ENCODE measurements around the gene OCEL1.
"Not testable (repeated sequence)": the region's sequence is repeated elsewhere in the genome, so short reads cannot be mapped to it uniquely, and the experiment has no call there.

Gene OCEL1, protein sequence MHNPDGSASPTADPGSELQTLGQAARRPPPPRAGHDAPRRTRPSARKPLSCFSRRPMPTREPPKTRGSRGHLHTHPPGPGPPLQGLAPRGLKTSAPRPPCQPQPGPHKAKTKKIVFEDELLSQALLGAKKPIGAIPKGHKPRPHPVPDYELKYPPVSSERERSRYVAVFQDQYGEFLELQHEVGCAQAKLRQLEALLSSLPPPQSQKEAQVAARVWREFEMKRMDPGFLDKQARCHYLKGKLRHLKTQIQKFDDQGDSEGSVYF

DNA sequence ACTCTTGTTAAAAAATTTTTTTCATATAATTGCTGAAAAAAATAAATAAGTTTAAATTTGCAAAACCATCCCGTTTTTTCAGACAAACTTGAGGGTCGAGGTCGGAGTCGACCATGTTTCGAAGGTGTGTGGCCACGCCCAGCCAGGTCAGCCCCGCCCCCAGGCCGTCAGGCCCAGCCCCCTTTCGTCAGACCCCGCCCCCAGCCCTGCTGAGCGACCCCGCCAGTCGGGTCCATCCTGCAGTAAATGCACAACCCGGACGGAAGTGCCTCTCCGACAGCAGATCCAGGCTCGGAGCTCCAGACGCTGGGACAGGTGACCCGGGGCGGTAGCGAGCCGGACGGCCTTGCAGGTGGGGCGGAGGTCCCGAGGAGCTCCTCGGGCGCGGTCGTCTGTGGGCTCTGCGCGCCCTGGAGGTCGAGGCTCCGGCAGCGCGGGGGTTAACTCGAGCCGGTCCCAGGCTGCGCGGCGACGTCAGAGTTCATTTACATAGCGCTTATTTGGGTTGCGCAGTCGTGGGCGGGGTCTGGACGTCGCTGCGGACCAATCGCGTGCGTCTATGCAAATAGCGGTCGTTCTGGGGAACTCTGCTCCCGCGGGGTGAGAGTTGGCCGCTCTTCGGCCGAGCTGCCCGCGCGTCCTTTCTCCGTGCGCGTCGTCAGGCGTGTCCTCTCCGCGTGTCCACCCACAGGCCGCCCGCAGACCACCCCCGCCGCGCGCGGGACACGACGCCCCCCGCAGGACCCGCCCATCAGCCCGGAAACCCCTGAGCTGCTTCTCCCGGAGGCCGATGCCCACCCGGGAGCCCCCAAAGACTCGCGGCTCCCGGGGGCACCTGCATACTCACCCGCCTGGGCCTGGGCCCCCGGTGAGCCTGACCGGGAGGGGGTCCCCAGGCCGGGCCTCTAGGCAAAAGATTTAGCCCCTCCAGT, at the start of gene OCEL1:
OCEL1 (plus strand) TSS at position 225 of the 932 bp plus-strand sequence; CDS start at position 247, 22 bp downstream.
- peak; percentile 97 for DNase-seq

DNA sequence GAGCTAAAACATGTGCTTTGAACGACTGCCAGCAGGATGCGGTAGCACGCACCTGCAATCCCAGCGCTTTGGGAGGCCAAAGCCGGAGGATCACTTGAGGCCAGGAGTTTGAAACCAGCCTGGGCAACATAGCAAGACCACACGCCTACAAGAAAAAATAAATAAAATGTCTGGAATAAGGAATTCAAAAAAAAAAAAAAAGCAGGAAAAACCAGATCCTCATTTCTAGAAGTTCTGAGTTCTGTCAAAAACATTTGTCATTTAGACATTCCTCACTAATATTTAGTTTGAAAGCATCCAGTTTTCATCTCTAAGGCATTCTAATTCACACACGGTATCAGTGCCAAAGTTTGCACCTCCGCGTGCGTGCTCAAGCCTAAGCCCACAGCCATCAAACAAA, 47.7 kb upstream of the OCEL1 start:
- DNase-seq = no peak

DNA sequence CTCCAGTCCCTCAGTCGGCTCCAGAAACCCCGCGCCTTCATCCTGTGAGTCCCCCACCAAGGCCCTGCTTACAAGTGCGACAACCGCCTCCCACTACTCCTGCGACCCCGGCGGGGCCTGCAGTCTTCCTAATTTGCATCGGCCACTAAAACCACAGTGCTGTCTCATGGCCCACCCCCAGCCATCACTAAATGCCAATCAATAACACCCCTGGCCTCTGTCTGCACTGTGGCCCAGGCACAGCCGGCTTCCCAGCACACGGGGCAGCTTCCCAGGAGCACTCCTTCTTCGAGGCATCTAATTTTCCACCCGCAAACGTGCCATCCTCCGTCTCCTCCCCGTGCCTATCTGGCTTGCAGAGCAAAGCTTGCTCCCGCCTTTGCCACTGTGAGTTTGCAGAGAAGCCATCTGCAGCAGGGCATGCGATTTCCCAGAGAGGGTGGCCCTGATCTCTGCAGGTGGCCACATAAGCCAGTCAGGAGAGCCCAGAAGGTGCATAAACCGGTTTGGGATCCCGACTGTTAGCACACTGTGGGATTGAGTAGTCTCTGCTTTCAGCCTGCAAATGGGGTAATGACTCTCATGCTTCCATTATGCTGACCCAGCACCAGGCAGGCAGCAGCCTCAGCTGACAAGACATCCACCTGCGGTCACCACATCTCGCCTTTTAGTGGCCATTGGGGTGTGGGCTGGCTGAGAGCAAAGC, 44.9 kb upstream of the OCEL1 start:
- DNase-seq = no peak

DNA sequence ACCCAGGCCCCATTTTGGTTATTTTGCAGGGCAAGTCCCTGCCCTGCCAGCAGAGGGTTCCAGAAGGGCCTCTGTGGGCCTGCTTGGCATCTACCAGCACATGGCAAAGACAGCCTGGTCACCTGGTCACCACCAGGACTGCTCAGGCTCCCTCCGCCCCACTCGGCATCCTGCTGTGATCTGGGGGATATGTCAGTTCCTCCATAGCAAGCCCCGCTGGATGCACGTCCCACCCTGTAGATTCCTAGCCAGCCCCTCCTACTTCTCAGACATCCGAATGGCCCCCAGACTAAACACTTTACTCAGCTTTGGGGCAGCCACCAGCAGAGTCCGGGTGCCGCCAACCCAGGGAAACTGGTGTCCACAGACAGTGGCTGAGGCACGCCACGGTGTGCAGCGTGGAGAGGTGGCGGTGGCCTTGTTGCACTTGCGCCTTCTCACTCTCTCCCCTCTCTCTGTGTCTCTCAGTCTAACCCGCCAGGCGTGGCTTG, 42.7 kb upstream of the OCEL1 start:
- peak; percentile 62 for DNase-seq

DNA sequence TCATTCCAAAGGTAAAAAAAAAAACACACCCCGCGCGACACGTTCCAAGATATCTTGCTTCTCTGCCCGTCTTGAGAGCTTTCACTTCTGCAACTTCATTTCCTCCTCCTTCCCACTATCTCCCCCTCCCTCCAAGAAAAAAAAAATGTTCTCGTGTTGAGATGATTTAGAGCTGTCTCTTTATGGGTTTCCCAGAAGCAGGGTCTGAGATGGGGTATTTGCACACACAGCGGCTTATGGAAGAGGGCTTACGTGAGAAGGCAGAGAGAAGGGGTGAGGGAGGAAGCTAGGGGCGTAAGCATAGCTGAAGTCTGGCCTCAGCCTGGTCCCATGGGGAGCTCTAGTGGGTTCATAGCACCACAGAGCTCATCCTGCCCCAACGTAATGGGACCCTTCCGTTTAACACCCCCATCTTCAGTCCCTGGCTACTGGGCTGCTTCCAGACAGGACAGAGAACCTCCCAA, 42.1 kb upstream of the OCEL1 start:
- DNase-seq = peak; percentile 62

DNA sequence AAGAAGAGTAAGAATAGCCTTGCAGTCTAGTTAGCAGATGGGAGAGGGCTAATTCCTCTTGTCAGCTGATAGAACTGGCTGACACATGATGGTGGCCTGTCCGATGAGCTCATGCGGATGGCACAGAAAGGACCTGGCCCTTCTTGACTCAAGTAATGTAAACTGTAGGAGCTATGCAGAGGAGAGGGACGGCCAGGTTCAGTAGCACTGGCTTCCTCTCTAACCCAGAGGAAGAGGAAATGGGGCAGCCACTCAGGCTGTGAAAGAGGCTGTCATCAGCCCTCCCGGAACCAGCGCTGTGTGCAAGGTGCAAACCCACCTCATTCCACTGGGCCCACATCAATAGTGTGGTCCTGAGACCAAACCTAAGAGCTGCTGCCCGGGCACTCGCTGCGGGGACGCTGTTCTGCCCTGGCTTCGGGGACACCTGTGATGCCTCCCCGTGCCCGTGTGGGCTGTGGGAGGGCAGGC, 41.6 kb upstream of the OCEL1 start:
- DNase-seq = peak; percentile 55

DNA sequence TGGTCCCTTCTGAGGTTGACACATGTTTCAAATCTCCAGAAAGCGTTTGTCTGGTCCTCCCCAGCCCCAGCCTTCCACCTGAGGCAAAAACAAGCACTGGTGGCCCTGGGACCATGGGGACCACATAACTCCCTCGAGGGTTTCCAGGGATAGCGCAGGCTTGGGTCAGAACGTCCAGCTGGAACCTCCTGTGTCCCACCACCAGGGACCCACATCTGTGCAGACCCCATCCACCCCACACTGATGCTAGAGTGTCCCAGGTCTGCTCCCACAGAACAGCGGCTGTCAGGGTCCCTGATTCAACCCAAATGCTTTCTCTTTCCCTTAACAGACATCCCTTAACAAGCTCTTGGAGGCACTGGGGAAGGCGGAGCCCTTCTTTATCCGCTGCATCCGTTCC, 40.4 kb upstream of the OCEL1 start:
- no peak for DNase-seq

DNA sequence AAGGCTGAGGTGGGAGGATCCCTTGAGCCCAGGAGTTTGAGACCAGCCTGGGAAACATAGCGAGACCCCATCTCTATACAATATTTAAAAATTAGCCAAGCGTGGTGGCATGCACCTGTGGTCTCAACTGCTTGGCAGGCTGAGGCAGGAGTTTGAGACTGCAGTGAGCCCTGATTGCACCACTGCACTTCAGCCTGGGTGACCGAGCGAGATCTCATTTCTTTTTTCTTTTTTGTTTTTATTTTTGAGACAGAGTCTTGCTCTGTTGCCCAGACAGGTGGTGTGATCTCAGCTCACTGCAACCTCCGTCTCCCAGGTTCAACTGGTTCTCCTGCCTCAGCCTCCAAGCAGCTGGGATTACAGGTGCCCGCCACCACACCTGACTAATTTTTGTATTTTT, 34.3 kb upstream of the OCEL1 start:
- not testable (repeated sequence) for DNase-seq

DNA sequence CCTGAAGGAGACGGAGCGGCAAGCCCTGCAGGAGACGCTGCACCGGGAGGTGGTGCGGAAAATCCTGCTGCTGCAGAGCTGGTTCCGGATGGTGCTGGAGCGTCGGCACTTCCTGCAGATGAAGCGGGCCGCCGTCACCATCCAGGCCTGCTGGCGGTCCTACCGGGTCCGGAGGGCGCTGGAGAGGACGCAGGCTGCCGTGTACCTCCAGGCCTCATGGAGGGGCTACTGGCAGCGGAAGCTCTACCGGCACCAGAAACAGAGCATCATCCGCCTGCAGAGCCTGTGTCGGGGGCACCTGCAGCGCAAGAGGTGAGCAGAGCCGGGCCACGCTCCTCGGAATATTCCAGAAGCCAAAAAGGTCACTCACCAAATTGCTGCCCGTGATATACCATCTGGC, 33.3 kb upstream of the OCEL1 start:
- no peak for DNase-seq

DNA sequence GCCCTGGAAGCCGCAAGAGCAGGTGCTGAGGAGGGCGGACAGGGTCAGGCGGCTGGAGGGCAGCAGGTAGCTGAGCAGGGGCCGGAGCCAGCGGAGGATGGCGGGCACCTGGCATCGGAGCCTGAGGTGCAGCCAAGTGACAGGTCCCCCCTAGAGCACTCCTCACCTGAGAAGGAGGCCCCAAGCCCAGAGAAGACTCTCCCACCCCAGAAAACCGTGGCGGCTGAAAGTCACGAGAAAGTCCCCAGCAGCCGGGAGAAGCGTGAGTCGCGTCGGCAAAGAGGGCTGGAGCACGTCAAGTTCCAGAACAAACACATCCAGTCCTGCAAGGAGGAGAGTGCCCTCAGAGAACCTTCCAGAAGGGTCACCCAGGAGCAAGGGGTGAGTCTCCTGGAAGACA, 31.4 kb upstream of the OCEL1 start:
- no peak for DNase-seq

DNA sequence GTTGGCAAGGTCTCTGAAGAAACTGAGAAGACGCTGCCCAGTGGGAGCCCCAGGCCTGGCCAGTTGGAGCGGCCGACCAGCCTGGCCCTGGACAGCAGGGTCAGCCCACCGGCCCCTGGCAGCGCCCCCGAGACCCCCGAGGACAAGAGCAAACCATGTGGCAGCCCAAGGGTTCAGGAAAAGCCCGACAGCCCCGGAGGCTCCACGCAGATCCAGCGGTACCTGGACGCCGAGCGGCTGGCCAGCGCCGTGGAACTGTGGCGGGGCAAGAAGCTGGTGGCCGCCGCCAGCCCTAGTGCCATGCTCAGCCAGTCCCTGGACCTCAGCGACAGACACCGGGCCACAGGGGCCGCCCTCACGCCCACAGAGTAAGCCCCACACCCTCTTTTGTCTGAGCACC, 30.9 kb upstream of the OCEL1 start:
- no peak for DNase-seq

DNA sequence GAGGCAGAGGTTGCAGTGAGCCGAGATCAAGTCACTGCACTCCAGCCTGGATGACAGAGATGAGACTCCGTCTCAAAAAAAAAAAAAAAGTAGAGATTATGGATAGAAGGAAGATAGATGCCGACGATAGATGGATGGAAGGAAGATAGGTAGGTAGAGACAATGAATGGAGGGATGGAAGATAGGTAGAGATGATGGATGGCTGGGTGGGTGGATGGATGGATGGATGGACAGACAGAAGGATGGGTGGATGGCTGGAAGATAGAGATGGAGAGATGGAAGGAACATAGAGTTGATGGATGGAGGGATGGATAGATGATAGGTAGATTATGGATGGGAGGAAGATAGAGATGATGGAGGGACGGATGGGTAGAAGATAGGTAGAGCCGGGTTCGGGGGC, 29.4 kb upstream of the OCEL1 start:
- DNase-seq = no peak

DNA sequence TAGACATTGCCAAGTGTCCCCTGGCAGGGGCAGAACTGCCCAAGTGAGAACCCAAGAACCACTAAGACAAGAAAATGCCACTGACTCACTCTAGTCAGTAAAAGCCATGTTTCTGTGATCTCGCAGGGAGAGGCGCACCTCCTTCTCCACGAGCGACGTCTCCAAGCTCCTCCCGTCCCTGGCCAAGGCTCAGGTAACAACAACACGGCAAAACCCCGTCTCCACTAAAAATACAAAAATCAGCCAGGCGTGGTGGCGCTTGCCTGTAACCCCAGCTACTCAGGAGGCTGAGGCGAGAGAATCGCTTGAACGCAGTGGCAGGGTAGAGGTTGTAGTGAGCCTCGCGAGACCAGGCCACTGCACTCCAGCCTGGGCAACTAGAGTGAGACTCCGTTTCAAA, 28.4 kb upstream of the OCEL1 start:
- no peak for DNase-seq

DNA sequence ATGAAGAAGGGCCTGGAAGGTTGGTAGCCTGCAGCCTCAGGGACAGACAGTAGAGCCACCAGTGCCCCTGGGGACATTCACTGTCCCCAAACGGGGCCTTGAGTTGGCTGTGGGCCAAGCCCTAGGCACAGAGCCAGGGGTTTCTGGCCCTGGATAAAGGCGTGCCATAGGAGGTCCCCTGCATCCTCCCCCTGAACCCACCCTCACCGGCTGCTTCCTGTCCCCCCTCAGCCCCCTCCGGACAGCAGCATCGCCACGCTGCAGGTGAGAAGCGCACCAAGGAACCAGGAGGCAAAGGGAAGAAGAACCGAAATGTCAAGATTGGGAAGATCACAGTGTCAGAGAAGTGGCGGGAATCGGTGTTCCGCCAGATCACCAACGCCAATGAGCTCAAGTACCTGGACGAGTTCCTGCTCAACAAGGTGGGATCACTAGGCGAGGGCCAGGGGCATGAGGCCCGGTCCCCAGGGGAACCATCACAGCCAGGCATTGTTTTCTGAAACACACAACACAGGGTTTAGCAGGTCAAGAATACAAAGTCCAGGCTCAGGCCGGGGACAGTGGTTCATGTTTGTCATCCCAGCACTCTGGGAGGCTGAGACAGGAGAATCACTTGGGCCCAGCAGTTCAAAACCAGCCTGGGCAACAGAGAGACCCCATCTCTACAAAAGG, 25.5 kb upstream of the OCEL1 start:
- DNase-seq = no peak

DNA sequence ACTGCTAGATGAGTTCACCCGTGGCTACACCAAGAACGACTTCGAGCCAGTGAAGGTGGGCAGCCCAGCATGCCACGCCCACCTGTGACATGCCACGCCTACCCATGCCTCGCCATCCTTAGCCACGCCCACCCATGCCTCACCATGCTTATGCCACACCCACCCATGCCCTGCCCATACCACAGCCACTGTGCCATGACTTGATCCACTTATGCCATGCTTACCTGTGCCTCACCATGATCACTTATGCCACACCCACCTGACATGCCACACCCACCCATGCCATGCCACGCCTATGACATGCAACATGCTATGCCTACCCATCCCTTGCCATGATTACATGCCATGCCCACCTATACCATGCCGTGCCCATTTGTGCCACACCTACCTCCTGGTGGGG, 23.8 kb upstream of the OCEL1 start:
- no peak for DNase-seq

DNA sequence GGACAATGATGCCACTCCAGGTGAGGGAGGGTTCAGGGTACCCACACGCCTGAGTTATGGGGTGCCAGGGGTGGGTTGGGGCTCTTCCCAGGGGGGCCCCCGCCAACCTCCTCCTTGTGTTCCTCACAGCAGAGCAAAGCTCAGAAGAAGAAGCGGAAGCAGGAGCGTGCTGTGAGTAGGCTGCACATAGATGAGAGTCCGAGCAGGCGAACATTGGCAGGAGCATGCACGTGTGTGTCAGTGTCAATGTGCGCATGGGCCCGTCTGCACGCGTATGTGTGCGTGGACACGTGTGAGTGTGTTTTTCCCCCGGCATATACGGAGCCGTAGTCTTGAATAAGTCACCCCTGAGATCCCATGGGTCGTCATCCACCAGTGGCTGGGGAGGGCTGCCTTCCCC, 23.3 kb upstream of the OCEL1 start:
- no peak for DNase-seq

DNA sequence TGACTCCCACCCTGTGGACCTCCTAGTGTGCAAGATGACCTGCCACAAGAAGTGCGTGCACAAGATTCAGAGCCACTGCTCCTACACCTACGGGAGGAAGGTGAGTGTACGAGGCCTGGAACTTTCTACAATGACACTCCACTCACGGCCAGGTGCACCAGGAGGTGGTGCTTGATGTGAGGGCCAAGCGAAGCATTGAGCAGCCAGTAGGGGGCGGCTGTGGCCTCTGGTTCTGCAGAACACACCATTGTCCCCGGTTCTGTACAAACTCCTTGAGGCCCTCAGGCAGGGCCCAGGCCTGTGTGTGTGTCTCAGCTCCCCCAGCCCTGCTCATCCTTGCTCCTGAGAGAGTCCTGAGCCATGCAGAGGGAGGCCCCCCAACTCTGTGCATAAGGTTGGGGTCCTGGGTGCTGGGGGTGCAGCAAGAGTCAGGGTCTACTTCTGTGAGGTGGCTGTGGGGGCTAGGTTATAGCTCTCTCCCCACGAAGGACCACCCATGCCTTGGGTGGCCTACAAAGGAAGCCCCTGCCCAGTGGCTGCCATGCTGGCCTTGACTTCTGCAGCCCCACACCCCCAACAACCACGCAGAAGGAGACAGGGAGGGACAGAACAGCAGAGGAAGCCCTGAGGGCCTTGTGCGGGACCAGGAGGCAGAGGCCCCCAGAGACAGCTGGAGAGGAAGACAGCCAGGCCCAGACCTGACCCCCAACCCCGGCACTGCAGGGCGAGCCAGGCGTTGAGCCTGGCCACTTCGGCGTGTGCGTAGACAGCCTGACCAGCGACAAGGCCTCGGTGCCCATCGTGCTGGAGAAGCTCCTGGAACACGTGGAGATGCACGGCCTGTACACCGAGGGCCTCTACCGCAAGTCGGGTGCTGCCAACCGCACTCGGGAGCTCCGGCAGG, 20.5 kb upstream of the OCEL1 start:
- DNase-seq = no peak

DNA sequence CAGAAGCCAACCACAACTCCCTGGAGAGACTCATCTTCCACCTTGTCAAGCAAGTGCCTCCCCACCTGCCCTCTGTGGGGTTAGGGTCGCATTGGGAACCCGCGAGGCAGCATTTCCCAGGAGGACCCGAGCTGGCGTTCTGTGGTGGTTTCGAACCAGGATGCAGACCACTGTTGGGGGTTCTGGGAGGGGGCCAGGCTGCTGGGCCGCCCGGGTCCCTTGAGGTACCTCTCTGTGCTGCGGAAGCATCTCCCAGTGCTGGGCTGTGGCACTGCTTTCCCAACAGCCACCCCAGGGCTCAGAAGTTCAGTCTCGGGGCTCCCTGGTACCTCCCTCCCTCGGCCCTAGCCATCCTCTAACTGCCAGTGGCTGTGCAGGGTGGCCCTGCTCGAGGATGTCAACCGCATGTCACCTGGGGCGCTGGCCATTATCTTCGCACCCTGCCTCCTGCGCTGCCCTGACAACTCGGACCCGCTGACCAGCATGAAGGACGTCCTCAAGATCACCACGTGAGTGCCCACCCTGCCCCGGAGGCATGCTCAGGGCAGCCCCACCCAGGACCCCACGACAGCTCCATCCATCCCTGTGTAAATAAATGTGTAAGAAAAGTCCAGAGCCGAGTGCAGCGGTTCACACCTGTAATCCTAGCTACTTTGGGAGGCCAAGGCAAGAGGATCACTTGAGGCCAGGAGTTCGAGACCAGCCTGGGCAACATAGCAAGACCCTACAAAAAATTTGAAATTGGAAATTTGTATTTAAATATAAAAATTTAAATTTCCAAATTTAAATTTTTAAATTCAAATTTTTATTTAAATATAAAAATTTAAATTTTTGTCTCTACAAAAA, 19.1 kb upstream of the OCEL1 start:
- DNase-seq = no peak

DNA sequence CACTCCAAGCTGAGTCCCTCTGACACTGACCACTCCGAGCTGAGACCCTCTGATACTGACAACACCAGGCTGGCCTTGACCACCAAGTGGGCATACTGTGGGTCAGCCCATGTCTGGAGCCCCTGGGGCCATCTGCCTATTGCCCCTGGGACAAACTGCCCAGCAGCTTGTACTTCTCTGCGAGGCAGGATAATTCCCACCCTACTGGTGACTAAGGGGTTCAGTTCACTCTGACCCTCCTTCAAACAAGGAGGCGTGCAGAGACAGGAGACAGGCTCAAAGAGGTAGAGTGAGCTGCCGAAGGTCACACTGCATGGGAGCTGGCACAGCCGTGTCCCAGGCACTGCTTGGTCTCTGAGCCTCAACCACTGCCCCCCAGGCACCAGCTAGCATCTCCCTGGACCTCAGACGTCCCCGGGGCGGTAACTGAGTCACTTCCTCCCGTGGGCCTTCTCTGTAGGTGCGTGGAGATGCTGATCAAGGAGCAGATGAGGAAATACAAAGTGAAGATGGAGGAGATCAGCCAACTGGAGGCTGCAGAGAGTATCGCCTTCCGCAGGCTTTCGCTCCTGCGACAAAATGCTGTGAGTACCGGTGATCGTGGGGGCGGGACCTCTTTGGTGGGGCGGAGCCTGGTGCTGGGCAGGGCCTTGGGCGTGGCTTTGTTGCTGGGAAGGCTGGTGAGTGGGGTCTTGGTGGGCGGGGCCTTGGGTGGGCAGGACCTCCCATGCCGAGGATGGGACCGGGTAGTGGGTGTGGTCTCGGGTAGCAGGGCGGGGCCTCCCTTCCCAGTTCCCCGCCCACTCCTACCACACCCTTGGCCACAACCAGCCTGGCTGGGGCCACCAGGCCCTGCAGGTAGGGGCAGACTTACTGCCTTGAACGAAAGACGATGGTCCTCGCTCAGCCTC, 16.6 kb upstream of the OCEL1 start:
- DNase-seq = no peak

All from KG1 (cell line).